Measurements from ENCODE around the gene RPL12.

- no peak for TF ChIP-seq POLR2A (IDR thresholded peaks at IDR 0.05)
- no peak for TF ChIP-seq CTCF (IDR thresholded peaks at IDR 0.05)
Measured at GRCh38 chr9:127457191-127457878, 6.1 kb upstream of the RPL12 start.

Measured in lower leg skin (tissue), 3 donors.